Measurements from ENCODE around the gene MB.

Gene MB

DNA sequence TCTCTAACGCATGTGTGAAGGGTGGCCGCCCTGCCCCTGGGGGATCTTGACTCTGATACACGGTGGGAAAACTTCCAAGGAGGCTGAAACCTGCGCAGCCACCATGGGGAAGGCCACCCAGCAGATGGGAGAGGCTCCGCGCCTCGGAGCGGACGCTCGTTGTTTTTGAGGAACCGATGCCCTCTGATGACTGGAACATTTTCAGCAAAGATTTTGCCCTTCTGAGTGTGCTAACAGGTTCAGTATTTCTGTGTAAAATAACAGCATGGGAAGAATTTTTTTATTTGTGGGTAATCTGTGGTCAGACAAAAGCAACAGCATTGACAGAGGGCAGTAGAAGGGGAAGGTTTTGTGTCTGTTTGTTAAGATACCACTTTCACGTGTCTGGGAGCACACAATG, 16.7 kb downstream of the MB start:
- no peak overlapping the region for H3K27ac ChIP-seq
- no peak for DNase-seq (ENCODE audit: low read depth, low spot score)

DNA sequence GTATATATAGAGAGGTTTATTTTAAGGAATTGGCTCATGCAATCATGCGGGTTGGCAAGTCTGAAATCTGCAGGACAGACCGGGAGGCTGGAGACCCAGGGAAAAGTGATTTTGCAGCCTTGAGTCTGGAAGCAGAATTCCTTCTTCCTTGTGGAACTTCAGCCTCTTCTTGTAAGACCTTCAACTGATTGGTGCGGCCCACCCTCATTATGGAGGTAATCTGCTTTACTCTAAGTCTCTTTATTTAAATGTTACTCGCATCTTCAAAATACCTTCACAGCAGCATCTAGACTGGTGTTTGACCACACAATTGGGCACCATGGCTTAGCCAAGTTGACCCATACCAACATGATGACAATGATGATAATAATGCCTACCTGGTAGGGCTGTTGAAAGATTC, 17.8 kb downstream of the MB start:
- DNase-seq (ENCODE audit: low read depth, low spot score) = no peak

DNA sequence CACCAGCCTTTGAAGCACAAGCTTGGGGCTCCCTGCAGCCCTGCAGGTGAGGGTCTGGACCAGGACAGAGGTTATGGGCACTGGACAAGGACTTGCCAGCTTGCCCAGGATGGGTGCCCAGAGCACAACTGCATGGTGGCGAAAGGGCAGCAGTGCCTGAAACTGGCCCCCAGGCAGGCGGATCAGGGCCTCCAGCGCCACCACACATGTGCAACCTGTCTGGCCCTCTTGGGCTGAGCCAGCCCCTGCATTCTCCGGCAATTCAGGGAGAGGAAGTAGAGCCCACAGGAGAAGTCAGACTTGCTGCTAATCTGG, 18.8 kb downstream of the MB start:
- no peak overlapping the region for H3K27ac ChIP-seq
- no peak for DNase-seq (ENCODE audit: low read depth, low spot score)

More for the DNA sequence above, 17.8 kb downstream of the MB start:
- H3K27ac ChIP-seq = no peak overlapping the region

DNA sequence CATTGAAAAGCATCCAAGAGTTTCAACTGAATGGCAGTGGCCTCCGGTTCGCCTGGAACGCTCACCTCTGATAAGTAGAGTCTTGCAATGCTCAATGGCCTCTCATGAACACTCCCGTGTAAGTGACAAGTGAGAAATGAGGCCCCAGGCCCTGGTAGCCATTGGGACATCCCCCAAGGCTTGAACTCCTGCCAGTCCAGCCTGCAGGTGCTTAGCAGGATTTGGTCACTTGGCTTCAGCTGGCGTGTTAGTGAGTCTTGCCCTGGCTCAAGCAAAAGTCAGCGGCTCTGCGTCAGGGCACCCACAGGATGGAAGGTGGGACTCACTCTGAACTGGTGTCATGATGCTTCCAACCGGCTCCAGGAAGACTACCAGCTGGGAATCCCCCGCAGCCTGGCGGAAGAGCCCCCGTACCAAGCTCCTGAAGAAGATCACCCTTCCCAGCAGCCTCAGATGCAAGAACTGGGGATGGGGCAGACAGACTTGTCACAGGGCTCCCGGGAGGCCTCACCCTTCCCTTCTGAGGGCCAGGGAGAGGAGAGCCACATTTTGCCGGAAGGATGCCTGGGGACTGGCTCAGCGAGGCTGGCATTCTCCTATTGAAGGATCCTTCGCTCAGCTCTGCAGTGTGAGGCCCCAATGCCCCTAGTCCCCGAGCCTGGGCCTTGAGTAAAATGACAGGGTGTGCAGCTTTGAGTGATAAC, 19.3 kb downstream of the MB start:
- no peak for DNase-seq (ENCODE audit: low read depth, low spot score)

DNA sequence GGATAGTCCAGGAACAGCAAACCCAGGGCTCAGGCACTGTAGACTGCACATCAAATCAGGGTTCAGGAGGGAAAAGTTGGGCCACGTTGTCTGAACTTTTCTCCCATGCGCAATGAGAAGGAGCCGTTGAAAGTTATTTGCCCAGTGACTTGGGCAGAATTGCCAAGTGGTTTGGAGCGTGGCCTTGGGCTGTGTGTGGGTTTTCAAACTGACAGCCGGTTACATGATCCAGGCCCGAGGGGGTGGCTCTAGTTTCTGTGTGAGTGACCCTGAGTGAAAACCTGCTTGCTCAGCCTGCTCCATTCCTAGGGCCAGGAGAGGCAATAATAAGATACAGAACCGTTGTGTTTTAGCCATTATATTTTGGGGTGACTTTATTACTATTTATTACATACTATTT, 20.3 kb downstream of the MB start:
- DNase-seq (ENCODE audit: low read depth, low spot score) = no peak
- no peak overlapping the region for H3K27ac ChIP-seq

More for the DNA sequence above, 19.3 kb downstream of the MB start:
- H3K27ac ChIP-seq = no peak overlapping the region

DNA sequence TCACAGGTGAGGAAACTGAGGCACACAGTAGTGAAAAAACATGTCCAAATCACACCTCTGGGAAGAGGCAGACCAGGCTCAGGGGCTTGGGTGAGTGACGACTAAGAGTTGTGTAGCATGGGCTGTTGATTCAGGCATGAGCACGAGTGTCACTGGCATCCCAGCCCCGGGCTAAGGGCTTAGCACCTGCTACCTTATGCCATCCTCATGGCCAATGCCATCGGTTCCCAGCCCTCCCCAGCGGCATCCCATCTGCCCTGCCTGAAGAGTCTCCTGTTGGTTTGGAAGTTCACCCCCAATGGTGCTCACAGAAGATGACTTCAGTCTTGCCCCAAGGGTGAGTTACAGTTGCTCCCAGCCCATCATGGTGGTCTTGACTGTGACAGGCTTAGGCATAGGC, 22.4 kb downstream of the MB start:
- no peak for DNase-seq (ENCODE audit: low read depth, low spot score)

DNA sequence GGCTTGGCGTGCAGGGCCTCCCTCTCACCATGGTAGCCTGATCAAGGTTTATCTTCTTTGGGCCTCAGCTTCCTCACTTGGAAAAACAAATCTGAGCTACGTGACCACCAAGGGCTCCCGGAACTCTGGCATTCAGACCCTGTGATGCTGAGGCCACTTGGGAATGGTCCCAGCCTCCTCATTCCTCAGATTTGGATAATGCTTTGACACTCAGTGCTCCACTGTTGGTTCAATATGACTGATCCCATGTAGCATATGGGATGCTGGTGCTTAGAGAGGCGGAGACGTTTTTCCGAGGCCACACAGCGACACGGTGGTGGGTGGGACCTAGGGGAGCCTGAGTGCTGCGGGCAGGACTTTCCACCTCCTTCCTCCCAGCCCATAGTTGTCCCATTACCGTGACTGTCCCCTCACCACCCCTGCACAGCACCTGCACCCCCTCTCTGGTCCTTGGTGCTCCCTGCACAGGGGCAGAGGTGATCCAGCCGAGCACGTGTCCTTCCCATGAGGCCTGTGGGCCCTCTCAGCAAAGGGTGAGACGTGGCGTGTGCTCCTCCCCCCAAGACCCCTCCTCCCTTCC, 23.1 kb downstream of the MB start:
- no peak overlapping the region for H3K27ac ChIP-seq
- DNase-seq (ENCODE audit: low read depth, low spot score) = no peak

More for the DNA sequence above, 22.4 kb downstream of the MB start:
- H3K27ac ChIP-seq = no peak overlapping the region

DNA sequence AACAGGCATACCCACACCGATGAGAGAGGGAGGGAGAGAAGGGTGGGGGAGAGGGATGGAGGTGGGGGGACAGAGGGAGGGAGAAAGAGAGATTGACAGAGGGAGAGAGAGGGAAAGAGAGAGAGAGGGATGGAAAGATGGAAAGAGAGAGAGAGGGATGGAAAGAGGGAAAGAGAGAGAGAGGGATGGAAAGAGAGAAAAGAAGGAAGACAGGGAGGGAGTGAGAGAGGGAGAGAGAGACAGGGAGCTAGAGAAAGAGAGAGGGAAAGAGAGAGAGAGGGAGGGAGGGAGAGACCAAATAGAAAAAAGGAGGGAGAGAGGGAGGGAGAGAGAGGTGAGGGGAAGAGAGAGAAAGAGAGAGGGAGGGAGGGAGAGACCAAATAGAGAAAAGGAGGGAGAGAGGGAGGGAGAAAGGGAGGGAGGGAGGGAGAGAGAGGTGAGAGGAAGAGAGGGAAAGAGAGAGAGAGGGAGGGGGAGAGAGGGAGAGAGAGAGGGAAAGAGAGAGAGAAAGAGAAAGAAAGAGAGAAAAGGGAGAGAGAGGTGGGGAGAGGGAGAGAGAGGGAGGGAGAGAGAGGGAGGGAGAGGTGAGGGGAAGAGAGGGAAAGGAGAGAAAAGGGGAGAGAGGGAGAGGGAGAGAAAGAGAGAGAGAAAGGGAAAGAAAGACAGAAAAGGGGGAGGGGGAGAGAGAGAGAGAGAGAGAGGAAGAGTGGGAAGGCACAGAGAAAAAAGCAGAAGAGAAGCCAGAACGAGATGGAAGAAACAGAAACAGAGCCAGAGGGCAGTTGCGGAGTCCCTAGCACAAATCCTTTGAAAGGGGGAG, 23.8 kb downstream of the MB start:
- DNase-seq (ENCODE audit: low read depth, low spot score) = no peak
- no peak overlapping the region for H3K27ac ChIP-seq

DNA sequence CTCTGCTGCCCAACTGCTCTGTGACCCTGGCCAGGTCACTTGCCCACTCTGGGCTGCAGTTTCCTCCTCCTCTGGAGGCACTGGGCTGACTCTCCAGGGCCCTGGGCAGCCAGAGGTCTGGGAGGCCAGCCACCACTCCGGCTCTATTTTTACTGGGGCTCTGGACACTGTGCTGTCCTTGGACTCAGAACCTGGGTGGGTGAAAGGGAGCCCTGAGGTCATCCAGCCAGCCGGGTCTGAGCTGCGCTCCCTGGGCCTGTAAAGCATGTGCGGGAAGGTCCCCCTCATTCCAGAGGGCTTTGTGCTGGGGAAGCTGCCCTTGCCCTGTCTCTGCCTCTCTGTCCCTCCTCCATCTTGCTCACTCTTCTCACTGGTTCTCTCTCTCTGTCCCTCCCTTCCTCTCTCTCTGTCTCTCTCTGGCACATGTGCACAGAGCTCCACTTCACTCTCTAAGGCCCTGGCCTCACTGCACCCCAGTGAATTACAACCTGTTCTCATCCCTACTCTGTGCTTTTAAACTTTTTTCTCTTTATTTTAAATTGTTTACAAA, 24.6 kb downstream of the MB start:
- no peak overlapping the region for H3K27ac ChIP-seq
- DNase-seq (ENCODE audit: low read depth, low spot score) = no peak

DNA sequence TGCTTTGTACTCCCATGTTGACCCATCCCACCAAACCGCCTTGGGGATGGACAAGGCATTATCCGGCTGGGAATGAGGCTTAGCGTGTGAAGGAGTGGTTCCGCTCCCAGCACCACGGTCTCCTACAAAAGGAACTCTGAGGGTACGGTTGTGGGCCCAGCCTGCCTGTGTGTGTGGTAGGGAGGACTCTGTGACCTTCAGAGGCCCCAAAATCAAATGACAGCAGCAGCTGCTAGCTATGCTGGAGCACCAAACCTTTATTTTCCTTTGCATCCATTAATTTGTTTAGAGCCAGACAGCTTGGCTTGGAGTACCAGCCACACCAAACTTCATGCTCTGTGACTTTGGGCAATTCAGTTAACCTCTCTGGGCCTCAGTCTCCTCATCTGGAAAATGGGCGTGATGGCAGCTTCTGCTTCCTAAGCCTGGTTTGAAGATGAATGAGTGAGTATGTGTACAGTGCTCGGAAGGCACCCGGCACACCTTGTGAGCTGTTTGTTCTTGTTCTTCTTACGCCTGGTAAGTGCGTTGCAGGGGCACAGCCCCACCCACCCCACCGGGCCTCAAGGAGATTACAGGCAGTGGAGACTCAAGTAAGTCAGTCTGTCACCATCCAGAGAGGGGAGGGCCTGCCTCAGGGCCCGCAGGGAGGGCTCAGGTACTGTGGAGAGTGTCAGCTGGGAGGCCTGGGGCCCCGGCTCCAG, 25.3 kb downstream of the MB start:
- H3K27ac ChIP-seq = no peak overlapping the region
- no peak for DNase-seq (ENCODE audit: low read depth, low spot score)

DNA sequence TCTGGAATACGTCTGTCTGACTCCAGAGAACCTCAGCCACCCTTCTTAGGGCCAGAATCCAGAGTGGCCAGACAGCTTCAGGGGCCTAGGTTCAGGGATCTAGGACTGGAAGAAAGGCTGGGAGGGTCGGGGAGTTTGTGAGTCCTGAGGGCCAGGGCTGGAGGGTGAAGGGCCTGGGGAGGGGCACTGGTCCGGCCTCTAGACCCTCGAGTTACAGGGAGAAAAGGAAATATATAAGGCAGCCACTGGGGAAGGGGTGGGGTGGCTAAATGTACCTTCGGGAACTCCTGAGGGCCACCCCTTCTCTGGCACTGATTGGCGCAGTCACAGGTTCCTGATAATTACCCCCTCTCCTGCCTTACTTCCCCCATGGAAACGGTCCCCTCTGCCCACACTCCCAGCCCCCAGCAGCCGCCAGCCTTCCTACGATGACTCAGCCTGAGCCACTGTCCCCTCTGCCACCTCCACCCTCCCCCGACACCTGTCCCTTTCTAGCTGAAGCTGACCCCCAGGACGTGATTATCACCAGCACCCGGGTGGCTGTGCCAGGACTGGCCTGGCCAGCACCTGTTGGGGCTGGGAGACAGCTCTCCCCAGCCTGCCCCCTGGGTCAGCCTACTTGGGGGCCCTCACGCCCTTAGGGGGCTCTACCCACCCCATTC, 26.4 kb downstream of the MB start:
- no peak for DNase-seq (ENCODE audit: low read depth, low spot score)
- no peak overlapping the region for H3K27ac ChIP-seq

DNA sequence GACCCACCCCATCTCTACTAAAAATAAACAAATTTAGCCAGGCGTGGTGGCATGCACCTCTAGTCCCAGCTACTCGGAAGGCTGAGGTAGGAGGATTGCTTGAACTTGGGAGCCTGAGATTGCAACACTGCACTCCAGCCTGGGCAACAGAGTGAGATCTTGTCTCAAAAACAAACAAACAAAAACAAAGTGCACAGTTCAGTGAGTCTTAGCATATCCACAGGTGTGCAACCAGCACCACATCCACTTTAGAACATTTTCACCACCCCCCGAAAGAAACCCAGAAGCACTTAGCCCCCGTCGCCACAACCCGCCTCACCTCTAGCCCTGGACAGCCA, 27.4 kb downstream of the MB start:
- H3K27ac ChIP-seq = peak overlapping the region; percentile 75
- DNase-seq (ENCODE audit: low read depth, low spot score) = no peak

DNA sequence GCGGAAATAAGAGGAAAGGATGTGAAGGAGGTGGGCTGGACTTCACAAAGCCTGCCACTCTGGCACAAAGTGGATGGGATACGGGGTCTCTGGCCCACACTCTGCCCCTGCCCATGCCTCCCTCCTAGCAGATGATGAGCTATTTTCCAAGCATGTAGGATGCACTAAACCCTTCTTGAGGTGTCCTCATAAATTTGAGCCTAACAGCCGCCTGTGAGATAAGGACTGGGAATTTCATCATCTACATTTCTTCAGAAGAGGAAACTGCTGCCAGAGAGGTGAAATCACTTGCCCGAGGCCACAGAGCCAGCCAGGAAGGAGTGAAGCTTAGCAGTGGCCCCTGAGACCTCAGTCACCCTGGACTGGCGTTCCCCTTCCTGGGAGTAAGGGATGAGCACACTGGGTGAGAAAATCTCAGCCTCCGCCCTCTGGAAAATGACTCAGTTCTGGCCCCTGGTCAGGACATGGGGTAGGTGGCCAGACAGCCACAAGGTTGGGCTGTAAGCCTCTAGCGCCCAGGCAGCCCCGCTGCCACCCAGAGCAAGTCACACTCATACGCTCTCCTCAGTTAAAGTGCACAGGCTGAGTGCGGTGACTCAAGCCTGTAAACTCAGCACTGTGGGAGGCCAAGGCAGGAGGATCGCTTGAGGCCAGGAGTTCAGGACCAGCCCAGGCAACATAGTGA, 27.9 kb downstream of the MB start:
- peak overlapping the region; percentile 75 for H3K27ac ChIP-seq

DNA sequence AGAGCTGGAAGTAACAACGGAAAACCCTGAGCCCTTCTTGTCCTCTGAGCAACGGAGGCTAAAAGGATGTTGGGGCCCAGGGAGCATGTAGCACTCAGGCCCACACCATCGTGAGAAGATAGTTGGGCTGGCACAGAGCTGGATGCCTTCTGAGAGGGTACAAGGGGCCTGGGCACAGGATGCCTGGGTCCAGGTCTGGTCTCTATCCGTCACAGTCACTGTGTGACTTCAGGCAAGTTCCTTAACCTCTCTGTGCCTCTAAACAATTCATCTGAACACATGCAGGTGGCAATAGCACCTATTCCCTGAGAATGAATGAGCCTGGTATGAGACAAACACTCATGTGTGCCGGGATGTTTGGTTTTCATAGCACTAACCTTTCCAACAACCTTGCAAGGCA, 29.2 kb downstream of the MB start:
- no peak for DNase-seq (ENCODE audit: low read depth, low spot score)
- H3K27ac ChIP-seq = peak overlapping the region; percentile 75

More for the DNA sequence above, 27.9 kb downstream of the MB start:
- peak; percentile 87 for DNase-seq (ENCODE audit: low read depth, low spot score)

DNA sequence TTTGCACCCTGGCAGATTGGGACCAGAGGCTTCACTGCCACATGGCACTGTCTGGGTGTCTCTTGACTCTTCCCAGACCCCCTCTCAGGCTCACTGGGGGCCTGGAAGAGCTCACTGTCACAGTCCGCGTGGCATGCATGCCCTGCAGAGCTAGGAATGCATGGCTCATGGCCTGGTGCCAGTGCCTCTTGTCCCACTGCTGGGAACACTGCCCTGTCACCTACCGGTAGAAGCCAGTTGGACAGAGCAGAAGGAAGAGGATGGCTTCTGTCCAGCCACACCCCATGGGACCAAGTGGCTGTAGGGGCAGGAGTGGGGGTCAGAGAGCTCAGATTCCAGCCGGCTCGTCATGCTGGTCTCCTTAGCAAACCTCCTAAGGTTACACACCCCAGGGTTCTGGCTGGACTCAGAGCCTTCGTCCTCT, 29.7 kb downstream of the MB start:
- DNase-seq (ENCODE audit: low read depth, low spot score) = no peak
- no peak overlapping the region for H3K27ac ChIP-seq

DNA sequence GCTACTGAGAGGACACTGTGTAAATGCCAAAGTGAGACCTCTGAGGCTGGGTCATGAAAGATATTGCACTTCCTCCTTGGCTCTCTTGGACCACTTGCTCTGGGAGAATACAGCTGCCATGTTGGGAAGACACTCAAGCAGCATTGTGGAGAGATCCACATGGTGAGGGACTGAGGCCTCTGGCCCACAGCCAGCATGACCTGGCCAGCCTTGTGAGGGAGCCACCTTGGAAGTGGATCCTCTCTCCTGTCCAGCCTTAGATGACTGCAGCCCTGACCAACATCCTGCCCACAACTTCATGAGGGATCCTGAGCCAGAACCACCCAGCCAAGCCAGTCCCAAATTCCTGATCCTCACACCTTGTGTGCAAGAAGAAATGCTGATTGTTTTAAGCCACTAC, 30.4 kb downstream of the MB start:
- H3K27ac ChIP-seq = no peak overlapping the region
- no peak for DNase-seq (ENCODE audit: low read depth, low spot score)

DNA sequence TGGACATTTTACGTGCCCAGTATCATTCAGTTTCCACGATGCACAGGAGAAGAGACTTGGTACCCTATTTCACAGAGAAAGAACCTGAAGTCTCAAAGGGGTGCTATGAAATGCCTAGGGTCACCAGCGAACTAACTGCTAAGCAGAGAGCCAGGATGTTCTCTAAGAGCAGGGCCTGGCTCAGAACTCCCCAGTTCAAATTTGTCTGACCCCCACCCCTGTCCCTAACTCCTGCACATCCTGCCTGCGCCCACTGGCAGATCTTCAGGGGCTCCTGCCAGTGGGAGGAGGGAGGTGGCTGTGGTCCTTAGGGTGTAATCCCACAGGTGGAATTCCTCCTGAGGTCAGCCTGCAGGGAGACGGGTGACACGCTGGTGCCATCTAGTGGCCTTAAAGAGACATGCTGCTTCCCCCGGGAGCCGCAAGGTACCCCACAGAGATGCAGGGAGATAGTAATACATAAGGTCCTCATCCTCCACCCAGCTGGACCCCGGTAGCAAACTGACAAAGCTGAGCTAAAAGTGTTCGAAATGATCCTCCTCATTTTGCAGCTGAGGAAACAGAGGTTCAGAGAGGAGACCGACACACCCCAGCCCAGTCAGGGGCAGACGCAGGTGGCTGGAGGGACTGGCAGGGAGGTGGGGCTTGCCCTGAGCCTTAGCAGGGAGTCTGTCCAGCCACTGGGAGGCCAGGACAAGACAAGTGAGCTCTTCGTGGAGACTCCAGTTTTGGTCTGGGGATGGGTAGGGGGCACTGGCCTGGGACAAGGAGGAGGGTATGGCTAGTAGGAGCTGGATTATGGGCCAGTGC, 34.1 kb downstream of the MB start:
- no peak for DNase-seq (ENCODE audit: low read depth, low spot score)
- H3K27ac ChIP-seq = no peak overlapping the region

DNA sequence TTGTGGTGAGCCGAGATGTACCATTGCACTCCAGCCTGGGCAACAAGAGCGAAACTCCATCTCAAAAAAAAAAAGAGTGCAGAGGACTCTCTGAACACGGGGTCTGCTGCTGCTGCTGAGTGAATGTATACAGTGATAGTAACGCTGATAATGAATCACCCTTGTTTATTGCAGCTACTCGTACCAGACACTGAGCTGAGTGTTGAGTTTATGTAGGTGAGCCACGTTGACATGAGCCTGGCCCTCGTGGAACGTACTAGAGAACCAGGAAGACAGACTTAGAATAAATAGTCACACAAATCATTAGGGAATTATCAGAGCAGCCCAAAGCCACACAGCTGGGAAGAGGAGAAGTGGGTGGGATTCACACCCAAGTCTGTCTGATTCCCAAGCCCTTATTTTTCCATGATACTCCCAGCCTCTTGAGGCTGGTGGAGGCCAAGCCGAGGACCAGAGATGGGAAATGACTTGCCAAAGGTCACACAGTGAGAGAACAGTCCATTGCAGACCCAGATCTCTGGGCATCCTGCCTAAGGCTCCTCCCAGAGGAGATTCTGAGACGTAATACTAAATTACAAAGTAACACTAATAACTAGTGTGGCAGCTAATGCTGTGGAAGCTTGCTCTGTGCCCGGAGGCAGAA, 34.8 kb downstream of the MB start:
- DNase-seq (ENCODE audit: low read depth, low spot score) = no peak
- no peak overlapping the region for H3K27ac ChIP-seq
